Mucosa of descending colon (tissue), 3 donors: ENCODE results near the gene CPNE7. TPM values are rescaled to one million over a fixed set of nuclear protein-coding genes. Genes with fewer than 3 reads are reported as not detected.

ENCODE experiments used
- ATAC-seq: fragments of 200-7000 bp; cut with Tn5 transposase; one replicate; pipeline ENCODE4 v1.9.1; 2020; ENCODE audit warnings: mild to moderate bottlenecking, moderate library complexity
- DNase-seq, 3 donors: peaks; one replicate each; pipeline ENCODE4 v3.0.0-alpha.2; 2020
- H3K36me3 ChIP-seq: fragments of 200-600 bp; one replicate; pipeline ENCODE4 v1.8.0; 2021; ENCODE audit warnings: low read depth, mild to moderate bottlenecking
- H3K4me1 ChIP-seq: fragments of 200-600 bp; one replicate; pipeline ENCODE4 v1.8.0; 2021; ENCODE audit warnings: low read depth, mild to moderate bottlenecking
- H3K4me3 ChIP-seq: fragments of 200-600 bp; one replicate; pipeline ENCODE4 v1.8.0; 2021; ENCODE audit warnings: mild to moderate bottlenecking
- H3K9me3 ChIP-seq: fragments of 200-600 bp; one replicate; pipeline ENCODE4 v1.8.0; 2021; ENCODE audit warnings: mild to moderate bottlenecking
- intact Hi-C, 2 donors: fragments of 100-400 bp; cut with DNase I in 1 of 2; cut with micrococcal nuclease in 1 of 2; formaldehyde crosslinking; loops; one replicate each; pipeline versions ENCODE4 v1.11.0 to v1.11.1; 2022; cut with DNase I, micrococcal nuclease
- total RNA-seq, 3 donors: library from RNA; stranded (reverse); fragmentation: NEBNext Ultra II Directional in 2 of 3; extraction: Animal tissue kit (Norgen Biotek cat#: 25700) in 2 of 3; gene quantifications; one replicate each; pipeline versions ENCODE4 v1.2.1 to v1.2.4, GENCODE V29; 2021 to 2023
- TF ChIP-seq, protein P1 (sequence below): fragments of 200-600 bp; IDR thresholded peaks from one replicate; pipeline ENCODE4 v1.8.0; 2022; ENCODE audit warnings: antibody characterized with exemption, mild to moderate bottlenecking
- donor health status: DM: no; HTN: no; CAD: no; lungs with moderate emphysema.
- donor health status: DM: no; HTN: no; CAD: no.
- donor health status: DM: no; HTN: yes; CAD: no.

CPNE7 gene
- total RNA-seq, 3 donors from 2014 or later: 0.72 to 2.0 (median 0.79) TPM

DNA sequence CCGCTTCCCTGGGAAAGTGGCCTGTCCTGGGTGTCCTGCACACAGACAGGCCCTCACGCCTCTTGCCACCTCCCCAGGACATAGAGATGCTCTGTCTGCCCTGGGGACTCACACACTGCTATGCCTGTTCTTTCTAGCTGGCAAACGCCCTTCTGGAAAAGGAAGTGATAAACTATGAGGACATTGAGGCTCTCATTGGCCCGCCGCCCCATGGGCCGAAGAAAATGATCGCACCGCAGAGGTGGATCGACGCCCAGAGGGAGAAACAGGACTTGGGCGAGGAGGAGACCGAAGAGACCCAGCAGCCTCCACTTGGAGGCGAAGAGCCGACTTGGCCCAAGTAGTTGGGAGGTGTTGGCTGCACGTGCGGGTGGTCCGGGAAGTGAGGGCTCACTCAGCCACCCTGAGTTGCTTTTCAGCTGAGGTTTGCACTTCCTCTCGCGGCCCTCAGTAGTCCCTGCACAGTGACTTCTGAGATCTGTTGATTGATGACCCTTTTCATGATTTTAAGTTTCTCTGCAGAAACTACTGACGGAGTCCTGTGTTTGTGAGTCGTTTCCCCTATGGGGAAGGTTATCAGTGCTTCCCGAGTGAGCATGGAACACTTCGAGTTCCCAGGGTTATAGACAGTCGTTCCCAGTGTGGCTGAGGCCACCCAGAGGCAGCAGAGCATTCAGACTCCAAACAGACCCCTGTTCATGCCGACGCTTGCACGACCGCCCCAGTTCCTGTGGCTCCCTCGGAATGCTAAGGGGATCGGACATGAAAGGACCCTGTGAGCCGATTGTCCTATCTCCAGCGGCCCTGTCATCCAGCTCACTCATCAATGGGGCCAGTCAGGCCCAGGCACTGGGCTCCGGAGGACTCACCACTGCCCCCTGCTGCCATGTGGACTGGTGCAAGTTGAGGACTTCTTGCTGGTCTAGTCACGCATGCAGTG is 18.5 kb upstream of the CPNE7 start:
- TF ChIP-seq, protein P1, sequence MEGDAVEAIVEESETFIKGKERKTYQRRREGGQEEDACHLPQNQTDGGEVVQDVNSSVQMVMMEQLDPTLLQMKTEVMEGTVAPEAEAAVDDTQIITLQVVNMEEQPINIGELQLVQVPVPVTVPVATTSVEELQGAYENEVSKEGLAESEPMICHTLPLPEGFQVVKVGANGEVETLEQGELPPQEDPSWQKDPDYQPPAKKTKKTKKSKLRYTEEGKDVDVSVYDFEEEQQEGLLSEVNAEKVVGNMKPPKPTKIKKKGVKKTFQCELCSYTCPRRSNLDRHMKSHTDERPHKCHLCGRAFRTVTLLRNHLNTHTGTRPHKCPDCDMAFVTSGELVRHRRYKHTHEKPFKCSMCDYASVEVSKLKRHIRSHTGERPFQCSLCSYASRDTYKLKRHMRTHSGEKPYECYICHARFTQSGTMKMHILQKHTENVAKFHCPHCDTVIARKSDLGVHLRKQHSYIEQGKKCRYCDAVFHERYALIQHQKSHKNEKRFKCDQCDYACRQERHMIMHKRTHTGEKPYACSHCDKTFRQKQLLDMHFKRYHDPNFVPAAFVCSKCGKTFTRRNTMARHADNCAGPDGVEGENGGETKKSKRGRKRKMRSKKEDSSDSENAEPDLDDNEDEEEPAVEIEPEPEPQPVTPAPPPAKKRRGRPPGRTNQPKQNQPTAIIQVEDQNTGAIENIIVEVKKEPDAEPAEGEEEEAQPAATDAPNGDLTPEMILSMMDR: peak; percentile 84
- peak; percentile 46 for ATAC-seq
- H3K4me1 ChIP-seq: peaks cover 20% of the 10 kb centered on the region
- peak; percentile 84 to 96 (median 92) for DNase-seq
- no peaks in the 10 kb centered on the region for H3K9me3 ChIP-seq
- H3K36me3 ChIP-seq: no peaks in the 10 kb centered on the region
- intact Hi-C loops: no loop called here
- no peak overlapping the region for H3K4me3 ChIP-seq

DNA sequence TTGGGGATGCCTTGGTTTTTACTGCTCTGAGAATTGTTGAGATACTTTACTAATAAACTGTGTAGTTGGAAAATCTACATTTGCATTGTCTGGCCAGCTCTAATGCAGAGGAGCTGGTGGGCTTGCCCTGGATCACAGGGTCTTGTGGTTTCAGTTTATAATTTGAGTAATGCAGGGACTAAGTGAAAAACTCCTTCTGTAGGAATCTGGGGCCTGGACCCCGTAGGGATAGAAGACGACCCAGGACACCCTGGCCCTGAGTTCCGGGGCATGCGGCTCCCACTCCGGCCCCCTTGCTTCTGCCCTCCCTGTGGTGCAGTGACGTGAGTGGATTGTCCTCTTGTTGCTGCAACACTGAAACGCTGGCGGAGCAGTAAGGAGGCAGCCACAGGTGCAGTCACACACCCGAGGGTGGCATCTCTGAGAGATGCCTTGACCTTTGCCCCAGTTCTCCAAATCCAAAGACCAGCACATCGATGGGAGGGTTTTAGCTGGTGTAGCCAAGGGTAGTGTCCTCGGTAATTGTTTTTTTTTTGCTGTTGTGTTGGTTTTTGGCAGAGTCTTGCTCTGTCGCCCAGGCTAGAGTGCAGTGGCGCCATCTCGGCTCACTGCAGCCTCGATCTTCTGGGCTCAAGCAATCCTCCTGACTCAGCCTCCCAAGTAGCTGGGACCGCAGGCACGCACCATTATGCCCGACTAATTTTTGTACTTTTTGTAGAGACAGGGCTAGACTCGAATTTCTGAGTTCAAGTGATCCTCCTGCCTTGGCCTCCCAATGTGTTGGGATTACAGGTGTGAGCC is 17.7 kb upstream of the CPNE7 start:
- intact Hi-C loops: no loop called here
- Histone ChIP-seq H3K4me1 (peaks cover 25% of the 10 kb centered on the region), H3K36me3 (no peaks in the 10 kb centered on the region), H3K9me3 (no peaks in the 10 kb centered on the region), H3K4me3 (no peak overlapping the region)
- ATAC-seq (no peak), DNase-seq (no peak)
- TF ChIP-seq, protein P1: no peak

DNA sequence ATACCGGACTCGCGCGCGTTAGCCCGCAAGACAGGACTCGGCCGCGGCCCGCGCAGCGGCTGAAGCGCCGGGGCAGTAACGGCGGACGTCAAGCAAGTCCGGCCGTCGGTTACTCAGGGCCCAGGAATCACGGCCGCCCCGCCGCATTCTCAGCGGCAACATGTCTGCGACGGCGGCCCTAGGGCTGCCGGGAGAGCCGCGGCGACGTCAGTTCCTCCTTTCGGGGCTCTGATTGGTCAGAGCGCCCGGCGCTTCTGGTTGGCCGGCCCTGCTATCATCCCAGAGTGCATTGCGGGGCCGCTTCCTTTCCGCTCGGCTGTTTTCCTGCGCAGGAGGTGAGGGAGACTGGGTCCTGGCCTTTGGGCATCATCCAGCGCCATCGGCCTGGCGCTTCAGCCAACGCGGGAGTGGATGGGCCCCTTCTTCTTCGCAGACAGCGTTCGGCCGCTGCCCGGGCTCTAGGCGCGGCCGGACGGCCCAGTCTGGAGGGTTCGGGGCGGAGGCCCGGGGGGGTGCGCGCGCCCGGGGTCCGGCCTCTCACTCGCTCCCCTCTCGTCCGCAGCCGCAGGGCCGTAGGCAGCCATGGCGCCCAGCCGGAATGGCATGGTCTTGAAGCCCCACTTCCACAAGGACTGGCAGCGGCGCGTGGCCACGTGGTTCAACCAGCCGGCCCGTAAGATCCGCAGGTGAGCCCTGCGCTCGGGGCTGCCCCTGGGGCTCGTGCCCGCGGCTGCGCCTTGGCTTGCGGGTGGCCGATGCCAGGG is 15.0 kb upstream of the CPNE7 start, which contains the start of gene RPL13:
RPL13 (plus strand) TSS at position 305 of the 764 bp plus-strand sequence; CDS start at position 583, 278 bp downstream.
- peaks cover 43% of the 10 kb centered on the region for H3K4me1 ChIP-seq
- TF ChIP-seq, protein P1: no peak
- intact Hi-C loops: no loop called here
- DNase-seq (peak; percentile 95 to 97 (median 95)), ATAC-seq (peak; percentile 91)
- H3K4me3 ChIP-seq: peak within 1 kb of the TSS; percentile 71
- H3K36me3 ChIP-seq: peaks cover 7% of the 10 kb centered on the region
- no peaks in the 10 kb centered on the region for H3K9me3 ChIP-seq

DNA sequence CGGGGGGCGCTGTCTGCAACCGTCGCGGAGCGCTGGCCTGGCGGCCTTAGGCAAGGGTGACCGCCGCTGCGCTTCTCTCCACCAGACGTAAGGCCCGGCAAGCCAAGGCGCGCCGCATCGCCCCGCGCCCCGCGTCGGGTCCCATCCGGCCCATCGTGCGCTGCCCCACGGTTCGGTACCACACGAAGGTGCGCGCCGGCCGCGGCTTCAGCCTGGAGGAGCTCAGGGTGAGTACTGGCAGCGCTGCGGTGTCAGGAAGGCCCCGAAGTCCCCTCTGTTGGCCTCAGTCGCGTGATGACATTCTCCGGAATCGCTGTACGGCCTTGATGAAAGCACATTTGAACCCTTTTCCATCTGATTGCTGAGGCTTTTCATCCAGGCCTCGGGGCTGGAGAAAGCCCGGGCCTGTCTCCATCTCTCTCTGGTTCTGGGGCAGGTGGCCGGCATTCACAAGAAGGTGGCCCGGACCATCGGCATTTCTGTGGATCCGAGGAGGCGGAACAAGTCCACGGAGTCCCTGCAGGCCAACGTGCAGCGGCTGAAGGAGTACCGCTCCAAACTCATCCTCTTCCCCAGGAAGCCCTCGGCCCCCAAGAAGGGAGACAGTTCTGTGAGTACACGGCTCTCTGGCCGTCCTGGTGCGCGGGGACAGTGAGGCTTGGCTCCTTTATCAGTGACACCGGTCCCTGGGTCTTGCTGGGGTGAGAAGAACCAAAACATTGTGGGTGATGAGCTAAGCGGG is 14.2 kb upstream of the CPNE7 start:
- peaks cover 50% of the 10 kb centered on the region for H3K4me1 ChIP-seq
- DNase-seq (peak in 1 of 3 donors; percentile 76), ATAC-seq (no peak)
- no peaks in the 10 kb centered on the region for H3K9me3 ChIP-seq
- TF ChIP-seq, protein P1: no peak
- H3K36me3 ChIP-seq: peaks cover 7% of the 10 kb centered on the region
- H3K4me3 ChIP-seq: peak overlapping the region; percentile 71
- intact Hi-C loops: no loop called here
